Hepatocyte (in vitro differentiated cells): ENCODE measurements around the gene RAB3C. TPM values are rescaled to one million over a fixed set of nuclear protein-coding genes. Genes with fewer than 3 reads are reported as not detected.

Experiments used
- DNase-seq: peaks from one replicate; pipeline ENCODE4 v3.0.0-alpha.2; 2016; ENCODE audit warnings: low spot score
- H2AFZ ChIP-seq: fragments of 200-600 bp; sonication (generic); 2 replicates; pipeline ENCODE4 v1.6.0; 2016; ENCODE audit warnings: antibody characterized with exemption, mild to moderate bottlenecking
- H3K27ac ChIP-seq: fragments of 200-600 bp; sonication (generic); 2 replicates; pipeline ENCODE4 v1.5.1; 2016; ENCODE audit warnings: mild to moderate bottlenecking
- H3K27me3 ChIP-seq: fragments of 200-600 bp; sonication (generic); 2 replicates; pipeline ENCODE4 v1.6.1; 2016
- H3K36me3 ChIP-seq: fragments of 200-600 bp; sonication (generic); replicated peaks from 2 replicates; pipeline ENCODE4 v1.5.1; 2016; ENCODE audit warnings: low read depth; ENCODE audit not compliant: insufficient read depth
- H3K4me1 ChIP-seq: fragments of 200-600 bp; sonication (generic); 2 replicates; pipeline ENCODE4 v1.5.1; 2016; ENCODE audit warnings: mild to moderate bottlenecking, moderate library complexity; ENCODE audit not compliant: insufficient read depth
- H3K4me2 ChIP-seq: fragments of 200-600 bp; sonication (generic); 2 replicates; pipeline ENCODE4 v1.6.0; 2016
- H3K4me3 ChIP-seq: fragments of 200-600 bp; sonication (generic); 2 replicates; pipeline ENCODE4 v1.5.1; 2016; ENCODE audit warnings: mild to moderate bottlenecking
- H3K79me2 ChIP-seq: fragments of 200-600 bp; sonication (generic); 2 replicates; pipeline ENCODE4 v1.6.0; 2017; ENCODE audit warnings: mild to moderate bottlenecking
- H3K9me2 ChIP-seq: fragments of 200-600 bp; sonication (generic); replicated peaks from 2 replicates; pipeline ENCODE4 v1.6.0; 2017; ENCODE audit warnings: mild to moderate bottlenecking; ENCODE audit not compliant: insufficient read depth
- H3K9me3 ChIP-seq: fragments of 200-600 bp; sonication (generic); 2 replicates; pipeline ENCODE4 v1.5.1; 2016; ENCODE audit warnings: low read depth, mild to moderate bottlenecking
- H4K20me1 ChIP-seq: fragments of 200-600 bp; sonication (generic); 2 replicates; pipeline ENCODE4 v1.6.0; 2016; ENCODE audit warnings: mild to moderate bottlenecking; ENCODE audit not compliant: insufficient read depth, poor library complexity, severe bottlenecking
- EZH2 ChIP-seq: fragments of 200-600 bp; sonication (generic); IDR thresholded peaks from 2 replicates; pipeline ENCODE4 v1.6.1; 2016; ENCODE audit warnings: antibody characterized with exemption, mild to moderate bottlenecking, borderline replicate concordance
- EZH2phosphoT487 ChIP-seq: fragments of 200-600 bp; sonication (generic); IDR thresholded peaks from one replicate; pipeline ENCODE4 v1.6.1; 2018; ENCODE audit warnings: antibody characterized with exemption, mild to moderate bottlenecking, low read depth, moderate library complexity; ENCODE audit not compliant: unreplicated experiment, severe bottlenecking
- WGBS: methylation state at CpG from one replicate; pipeline ENCODE4 v1.1.6; 2016; ENCODE audit warnings: low lambda C conversion rate; ENCODE audit errors: missing lambda C conversion rate; 5-methylcytosine and 5-hydroxymethylcytosine counted together
- polyA plus RNA-seq: library from polyadenylated mRNA; unstranded; fragments of >200 nt; fragmentation: Nextera tagmentation; extraction: Ambion mirVana; gene quantifications from 2 replicates; pipeline ENCODE4 v1.2.1, GENCODE V29; 2016
- total RNA-seq: library from RNA; depleted of rRNA; stranded (reverse); fragments of >200 nt; gene quantifications from 2 replicates; pipeline ENCODE4 v1.2.3, GENCODE V29; 2014
- TF ChIP-seq, protein P1 (sequence below): fragments of 200-600 bp; sonication (generic); IDR thresholded peaks from 2 replicates; pipeline ENCODE4 v1.5.1; 2016; ENCODE audit warnings: antibody characterized with exemption, mild to moderate bottlenecking; ENCODE audit not compliant: poor library complexity

The RAB3C gene
- total and polyA plus RNA-seq, 2 experiments from 2014 or later, result 5.2 to 6.4 TPM

DNA sequence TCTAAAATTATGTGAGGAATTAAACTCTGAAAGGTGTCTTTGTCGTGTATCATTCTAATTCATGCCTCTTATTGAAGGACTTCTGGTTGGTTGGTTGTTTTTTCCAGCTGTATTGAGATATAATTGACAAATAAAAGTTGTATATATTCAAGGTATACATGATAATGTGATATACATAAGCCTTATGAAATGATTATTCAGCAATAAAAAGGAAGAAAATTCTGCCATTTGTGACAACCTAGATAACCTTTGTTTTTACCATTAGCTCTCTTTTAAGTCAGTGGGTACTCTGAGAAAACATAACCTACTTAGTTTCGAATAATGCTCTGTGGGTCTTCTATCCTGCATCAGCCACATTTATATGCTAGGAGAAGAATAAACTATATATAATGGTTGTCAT, 89.6 kb downstream of the RAB3C start:
- TF ChIP-seq EZH2phosphoT487 (no peak), EZH2 (no peak)
- TF ChIP-seq, protein P1, sequence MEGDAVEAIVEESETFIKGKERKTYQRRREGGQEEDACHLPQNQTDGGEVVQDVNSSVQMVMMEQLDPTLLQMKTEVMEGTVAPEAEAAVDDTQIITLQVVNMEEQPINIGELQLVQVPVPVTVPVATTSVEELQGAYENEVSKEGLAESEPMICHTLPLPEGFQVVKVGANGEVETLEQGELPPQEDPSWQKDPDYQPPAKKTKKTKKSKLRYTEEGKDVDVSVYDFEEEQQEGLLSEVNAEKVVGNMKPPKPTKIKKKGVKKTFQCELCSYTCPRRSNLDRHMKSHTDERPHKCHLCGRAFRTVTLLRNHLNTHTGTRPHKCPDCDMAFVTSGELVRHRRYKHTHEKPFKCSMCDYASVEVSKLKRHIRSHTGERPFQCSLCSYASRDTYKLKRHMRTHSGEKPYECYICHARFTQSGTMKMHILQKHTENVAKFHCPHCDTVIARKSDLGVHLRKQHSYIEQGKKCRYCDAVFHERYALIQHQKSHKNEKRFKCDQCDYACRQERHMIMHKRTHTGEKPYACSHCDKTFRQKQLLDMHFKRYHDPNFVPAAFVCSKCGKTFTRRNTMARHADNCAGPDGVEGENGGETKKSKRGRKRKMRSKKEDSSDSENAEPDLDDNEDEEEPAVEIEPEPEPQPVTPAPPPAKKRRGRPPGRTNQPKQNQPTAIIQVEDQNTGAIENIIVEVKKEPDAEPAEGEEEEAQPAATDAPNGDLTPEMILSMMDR, result no peak

DNA sequence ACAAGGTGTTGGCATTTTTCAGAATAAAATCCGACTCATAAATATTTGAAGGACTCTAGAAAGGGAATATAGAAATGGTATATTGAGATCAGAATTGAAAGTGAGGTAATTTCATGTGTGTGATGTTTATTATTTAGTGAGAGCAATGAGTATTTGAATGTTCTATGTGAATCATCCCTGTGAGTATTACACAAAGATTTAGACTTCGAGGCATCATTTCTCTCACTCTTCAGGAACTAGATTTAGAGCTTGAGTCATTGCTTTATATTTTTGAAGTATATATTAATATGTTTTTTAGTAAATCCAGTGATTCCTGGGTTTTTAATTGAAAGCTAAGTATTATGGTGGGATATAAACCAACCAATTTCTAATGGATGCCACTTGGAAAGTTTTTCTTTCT, 91.2 kb downstream of the RAB3C start:
- Histone ChIP-seq H3K36me3 (no peaks in the 10 kb centered on the region), H3K27ac (no peak overlapping the region), H2AFZ (no peak overlapping the region), H3K27me3 (no peaks in the 10 kb centered on the region), H3K4me1 (peaks cover 7% of the 10 kb centered on the region), H3K9me2 (no peaks in the 10 kb centered on the region), H3K4me2 (no peak overlapping the region), H3K4me3 (no peak overlapping the region), H3K79me2 (no peaks in the 10 kb centered on the region), H4K20me1 (no peaks in the 10 kb centered on the region), H3K9me3 (no peaks in the 10 kb centered on the region)
- WGBS, result 81% methylated on average over 2 of the region's 2 CpGs
- TF ChIP-seq EZH2phosphoT487 (no peak), EZH2 (no peak)
- TF ChIP-seq, protein P1, result no peak
- no peak for DNase-seq

More for the DNA sequence above, 89.6 kb downstream of the RAB3C start:
- H3K4me1 ChIP-seq, result peaks cover 7% of the 10 kb centered on the region
- H3K9me3 ChIP-seq, result no peaks in the 10 kb centered on the region
- H3K27me3 ChIP-seq, result no peaks in the 10 kb centered on the region
- H4K20me1 ChIP-seq, result no peaks in the 10 kb centered on the region
- H3K36me3 ChIP-seq, result no peaks in the 10 kb centered on the region
- DNase-seq, result no peak
- H3K79me2 ChIP-seq, result no peaks in the 10 kb centered on the region
- H3K4me3 ChIP-seq, result no peak overlapping the region
- H3K4me2 ChIP-seq, result no peak overlapping the region
- 95% methylated on average over 2 of the region's 2 CpGs for WGBS
- H3K9me2 ChIP-seq, result no peaks in the 10 kb centered on the region
- no peak overlapping the region for H2AFZ ChIP-seq
- H3K27ac ChIP-seq, result no peak overlapping the region

DNA sequence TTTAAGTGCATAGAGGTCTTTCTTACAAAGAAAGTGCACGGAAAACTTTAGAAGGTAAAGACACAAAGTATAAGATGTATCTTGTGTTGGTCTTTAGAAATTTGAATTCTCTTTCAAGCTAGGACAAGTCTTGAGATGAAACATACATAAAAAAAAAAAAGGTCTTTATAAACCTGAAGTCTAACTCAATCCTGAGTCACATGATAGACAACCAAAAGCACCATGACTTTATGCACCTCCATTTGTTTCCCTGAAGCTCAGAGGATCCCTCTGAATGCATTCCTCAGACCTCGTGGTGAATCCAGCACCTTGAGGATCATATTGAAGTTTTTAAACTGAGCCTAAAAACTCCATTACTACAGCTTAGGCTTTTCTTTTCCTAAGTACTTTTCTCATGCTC, 91.8 kb downstream of the RAB3C start:
- no peaks in the 10 kb centered on the region for H3K9me2 ChIP-seq
- H3K9me3 ChIP-seq, result no peaks in the 10 kb centered on the region
- H3K27me3 ChIP-seq, result no peaks in the 10 kb centered on the region
- H3K27ac ChIP-seq, result no peak overlapping the region
- 81% methylated on average over 2 of the region's 2 CpGs for WGBS
- no peak overlapping the region for H2AFZ ChIP-seq
- H3K4me3 ChIP-seq, result no peak overlapping the region
- H3K4me2 ChIP-seq, result no peak overlapping the region
- peaks cover 7% of the 10 kb centered on the region for H3K4me1 ChIP-seq
- H3K79me2 ChIP-seq, result no peaks in the 10 kb centered on the region
- no peaks in the 10 kb centered on the region for H4K20me1 ChIP-seq
- no peak for DNase-seq
- TF ChIP-seq EZH2, result no peak
- TF ChIP-seq, protein P1, result no peak
- no peak for TF ChIP-seq EZH2phosphoT487
- no peaks in the 10 kb centered on the region for H3K36me3 ChIP-seq

DNA sequence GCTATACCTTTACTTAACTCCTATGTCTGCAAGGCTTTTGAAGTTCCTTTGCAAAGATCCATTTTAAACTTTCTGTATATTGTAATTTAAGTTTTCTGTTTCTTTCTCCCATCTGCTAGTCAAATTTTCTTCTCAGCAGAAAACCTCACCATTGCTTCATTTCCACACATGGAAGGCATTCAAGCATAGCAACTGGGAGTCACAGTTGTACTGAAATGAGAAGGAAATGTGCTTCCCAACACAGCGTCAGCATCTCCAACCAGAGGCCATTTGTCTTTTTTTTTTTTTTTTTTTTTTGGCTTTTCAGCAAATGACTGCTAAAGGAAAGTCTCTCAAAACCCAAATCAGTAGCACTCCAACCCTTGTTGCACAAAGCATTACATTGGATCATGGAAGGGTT, 92.5 kb downstream of the RAB3C start:
- no peaks in the 10 kb centered on the region for H3K9me2 ChIP-seq
- H3K36me3 ChIP-seq, result no peaks in the 10 kb centered on the region
- 92% methylated on average over 1 of the region's 1 CpG for WGBS
- H3K4me2 ChIP-seq, result no peak overlapping the region
- no peaks in the 10 kb centered on the region for H3K9me3 ChIP-seq
- H2AFZ ChIP-seq, result no peak overlapping the region
- TF ChIP-seq EZH2phosphoT487, result no peak
- H3K4me1 ChIP-seq, result peaks cover 7% of the 10 kb centered on the region
- H4K20me1 ChIP-seq, result no peaks in the 10 kb centered on the region
- no peak overlapping the region for H3K27ac ChIP-seq
- H3K79me2 ChIP-seq, result no peaks in the 10 kb centered on the region
- no peak overlapping the region for H3K4me3 ChIP-seq
- no peak for DNase-seq
- H3K27me3 ChIP-seq, result no peaks in the 10 kb centered on the region
